NCI-H82 (cell line): ENCODE data around the gene SAMD4A.

ENCODE experiments used
- DNase-seq: peaks from one replicate; lab custom pipeline; 2025; lab: John Stamatoyannopoulos, UW

Gene SAMD4A, protein sequence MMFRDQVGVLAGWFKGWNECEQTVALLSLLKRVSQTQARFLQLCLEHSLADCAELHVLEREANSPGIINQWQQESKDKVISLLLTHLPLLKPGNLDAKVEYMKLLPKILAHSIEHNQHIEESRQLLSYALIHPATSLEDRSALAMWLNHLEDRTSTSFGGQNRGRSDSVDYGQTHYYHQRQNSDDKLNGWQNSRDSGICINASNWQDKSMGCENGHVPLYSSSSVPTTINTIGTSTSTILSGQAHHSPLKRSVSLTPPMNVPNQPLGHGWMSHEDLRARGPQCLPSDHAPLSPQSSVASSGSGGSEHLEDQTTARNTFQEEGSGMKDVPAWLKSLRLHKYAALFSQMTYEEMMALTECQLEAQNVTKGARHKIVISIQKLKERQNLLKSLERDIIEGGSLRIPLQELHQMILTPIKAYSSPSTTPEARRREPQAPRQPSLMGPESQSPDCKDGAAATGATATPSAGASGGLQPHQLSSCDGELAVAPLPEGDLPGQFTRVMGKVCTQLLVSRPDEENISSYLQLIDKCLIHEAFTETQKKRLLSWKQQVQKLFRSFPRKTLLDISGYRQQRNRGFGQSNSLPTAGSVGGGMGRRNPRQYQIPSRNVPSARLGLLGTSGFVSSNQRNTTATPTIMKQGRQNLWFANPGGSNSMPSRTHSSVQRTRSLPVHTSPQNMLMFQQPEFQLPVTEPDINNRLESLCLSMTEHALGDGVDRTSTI

DNA sequence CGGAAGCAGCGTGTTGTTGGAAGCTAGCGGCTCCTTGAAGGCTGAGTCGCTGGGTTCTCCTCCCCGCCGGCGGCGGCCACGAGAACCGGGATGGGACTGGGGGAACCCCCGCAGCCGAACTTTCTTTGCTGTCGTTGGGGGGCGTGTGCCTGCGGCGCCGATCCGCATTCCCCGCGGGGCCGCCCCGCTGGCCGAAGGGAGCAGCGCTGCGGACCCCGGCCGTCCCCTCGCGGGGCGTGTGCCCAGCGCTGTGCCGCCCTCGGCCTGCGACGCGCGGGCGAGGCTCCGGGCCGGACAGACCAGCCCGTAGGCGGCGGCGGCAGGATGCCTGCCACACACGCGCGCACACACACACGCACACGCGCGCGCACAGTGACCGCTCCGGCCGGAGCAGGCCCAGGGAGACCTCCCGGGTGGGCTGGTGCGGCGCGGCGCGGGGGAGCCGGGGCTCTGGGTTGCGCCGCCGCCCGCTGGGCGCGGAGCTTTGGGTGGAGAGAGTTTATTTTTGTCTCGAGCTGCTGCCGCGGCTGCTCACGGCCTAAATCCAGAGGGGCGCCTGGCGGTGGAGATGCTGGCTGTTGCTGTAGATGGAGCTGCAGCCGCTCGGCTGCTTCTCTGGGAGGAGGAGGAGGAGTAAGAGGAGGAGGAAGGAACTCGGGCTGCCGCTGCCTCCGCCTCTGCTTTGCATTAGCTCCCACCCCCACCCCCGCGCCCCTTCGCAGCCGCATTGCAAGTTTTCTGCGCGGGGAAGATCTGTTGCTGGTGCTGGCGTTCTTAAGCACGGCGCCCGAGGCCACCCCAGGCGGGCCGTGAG, at the start of gene SAMD4A:
SAMD4A (plus strand) TSS at position 719 of the 814 bp plus-strand sequence. CDS start 789 bp downstream, outside the sequence.
- DNase-seq, result peak; percentile 53

DNA sequence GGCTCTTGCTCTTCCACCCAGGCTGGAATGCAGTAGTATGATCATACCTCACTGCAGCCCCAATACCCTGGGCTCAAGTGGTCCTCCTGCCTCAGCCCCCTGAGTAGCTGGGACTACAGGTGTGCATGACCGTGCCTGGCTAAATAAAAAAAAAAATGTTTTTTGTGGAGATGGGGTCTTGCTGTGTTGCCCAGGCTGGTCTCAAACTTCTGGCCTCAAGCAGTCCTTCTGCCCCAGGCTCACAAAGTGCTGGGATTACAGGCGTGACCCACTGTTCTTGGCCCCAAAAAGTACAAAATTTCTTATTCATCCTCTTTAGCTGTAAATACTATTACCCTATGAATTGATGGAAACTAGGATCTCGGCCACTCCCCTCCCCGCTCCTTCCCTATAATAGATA, 42.5 kb upstream of the SAMD4A start:
- DNase-seq, result no peak

DNA sequence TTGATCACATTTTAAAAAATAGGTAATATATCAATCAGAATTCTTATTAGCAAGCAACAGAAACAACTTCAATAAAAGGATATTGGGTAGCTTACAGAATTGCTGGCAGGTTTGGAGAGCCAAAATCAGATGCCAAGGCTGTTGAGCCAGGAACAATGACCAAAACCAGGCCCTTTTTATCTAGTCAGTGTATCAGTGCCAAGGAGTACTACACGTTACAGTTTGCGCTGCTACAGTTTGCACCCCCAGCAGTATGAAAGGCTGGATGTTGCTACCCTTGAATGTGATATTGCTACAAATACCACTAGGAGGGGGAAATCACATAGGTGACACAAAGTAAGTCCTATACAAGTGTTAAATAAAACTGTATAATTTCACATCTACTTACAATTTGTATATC, 38.0 kb upstream of the SAMD4A start:
- DNase-seq, result no peak

DNA sequence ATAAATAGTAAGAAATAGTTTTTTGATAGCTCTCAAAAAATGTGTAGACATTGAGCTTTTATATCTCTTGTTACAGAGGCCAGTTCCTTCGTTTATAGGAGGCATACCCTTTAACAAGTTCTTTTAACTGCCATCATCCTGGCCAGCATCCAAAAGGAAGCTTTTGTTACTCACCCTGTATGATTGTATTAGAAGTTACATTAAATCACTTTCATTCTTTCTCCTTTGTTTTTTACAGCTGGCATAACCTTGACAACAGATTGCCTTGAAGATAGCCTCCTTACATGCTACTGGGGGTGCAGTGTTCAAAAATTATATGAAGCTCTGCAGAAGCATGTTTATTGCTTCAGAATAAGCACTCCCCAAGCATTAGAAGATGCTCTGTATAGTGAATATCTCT, 37.1 kb upstream of the SAMD4A start:
- DNase-seq, result no peak

DNA sequence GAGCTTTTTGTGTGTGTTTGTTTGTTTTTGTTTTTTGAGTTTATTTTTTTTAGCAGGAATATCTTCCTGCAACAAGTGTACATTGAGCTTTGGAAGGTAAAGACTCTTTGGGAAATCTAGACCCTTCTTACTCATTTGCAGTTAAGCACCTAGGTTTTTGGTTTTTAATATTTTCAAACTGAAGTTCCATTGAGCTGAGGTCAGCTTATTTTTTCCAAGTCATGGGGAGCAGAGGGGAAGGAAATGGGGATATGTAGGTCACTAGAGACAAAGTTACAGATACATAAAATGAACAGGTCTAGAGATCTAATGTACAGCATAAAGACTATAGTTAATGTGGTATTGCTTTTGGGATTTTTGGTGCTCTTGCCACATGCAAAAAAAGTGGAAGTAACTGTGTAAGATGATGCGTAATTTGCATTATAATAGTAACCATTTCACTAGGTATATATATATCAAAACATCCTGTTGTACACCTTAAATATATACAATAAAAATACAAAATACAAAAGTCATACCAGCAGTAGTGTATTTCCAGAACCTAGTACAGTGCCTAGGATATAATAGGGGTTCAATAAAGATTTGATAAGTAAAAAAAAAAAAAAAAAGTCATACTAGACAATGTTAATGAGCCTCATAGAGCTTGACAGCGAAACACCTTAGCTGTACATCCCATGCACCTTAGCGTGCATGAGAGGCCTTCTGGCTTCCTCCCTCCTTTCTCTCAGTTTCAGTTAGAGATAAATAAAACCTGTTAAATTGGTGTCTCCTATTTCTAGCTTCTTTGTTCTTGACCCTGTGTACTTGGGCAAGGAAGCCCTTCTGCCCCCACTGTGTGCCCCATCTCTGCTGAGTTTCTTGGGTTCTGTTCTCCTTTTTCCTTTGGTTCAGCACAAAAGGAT, 34.6 kb upstream of the SAMD4A start:
- no peak for DNase-seq

DNA sequence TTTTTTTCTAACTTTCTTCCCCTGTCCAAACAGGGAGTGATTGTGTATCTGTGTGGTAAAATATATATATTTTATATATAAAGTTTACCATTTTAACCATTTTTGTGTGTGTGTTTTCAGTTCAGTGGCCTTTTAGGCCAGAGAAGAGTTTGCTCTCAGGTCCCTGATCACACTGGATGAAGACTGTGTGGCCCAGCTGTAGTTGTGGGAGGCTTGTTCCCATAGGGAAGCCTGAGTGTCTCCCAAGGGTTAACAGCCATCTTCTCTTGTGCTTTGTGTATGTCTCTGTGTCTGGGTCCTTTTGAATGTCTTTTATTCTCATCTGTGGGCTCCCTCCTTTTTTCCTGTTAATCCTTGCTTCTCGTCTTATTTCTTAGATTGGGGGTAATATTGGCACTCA, 33.8 kb upstream of the SAMD4A start:
- DNase-seq, result no peak

DNA sequence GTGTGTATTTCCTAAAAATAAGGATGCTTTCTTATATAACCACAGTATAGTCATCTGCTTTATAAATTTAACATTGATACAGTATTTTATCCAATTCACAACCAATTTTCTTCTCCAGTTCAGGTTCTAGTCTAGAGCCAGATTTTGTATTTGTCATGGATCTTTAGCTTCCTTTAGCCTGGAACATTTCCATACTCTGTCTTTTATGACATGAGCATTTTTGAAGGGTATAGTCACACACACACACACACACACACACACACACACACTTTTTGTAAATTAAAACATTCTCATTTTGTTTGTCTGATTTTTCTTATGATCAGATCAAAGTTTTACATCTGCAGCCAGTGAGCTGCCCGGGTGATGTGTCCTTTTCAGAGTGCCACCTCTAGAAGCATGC, 31.8 kb upstream of the SAMD4A start:
- DNase-seq, result no peak

DNA sequence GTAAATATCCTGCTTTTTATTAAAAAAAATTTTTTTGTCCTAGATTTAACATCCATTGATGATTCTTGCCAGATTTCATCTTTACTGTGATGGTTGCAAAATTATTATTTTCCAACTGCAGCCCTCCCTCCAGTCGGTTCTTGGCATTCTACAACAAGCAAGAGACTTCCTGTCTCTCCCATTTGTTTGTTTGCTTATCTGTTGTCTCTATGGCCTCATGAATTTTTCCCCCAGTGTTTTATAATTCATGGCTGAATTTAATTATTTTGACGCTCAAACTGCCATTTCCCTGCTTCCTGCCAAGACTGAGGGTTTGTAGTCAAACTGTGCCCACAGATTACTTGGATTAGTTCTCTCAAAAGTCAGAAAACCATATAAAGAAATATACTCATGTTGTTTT, 31.3 kb upstream of the SAMD4A start:
- no peak for DNase-seq

DNA sequence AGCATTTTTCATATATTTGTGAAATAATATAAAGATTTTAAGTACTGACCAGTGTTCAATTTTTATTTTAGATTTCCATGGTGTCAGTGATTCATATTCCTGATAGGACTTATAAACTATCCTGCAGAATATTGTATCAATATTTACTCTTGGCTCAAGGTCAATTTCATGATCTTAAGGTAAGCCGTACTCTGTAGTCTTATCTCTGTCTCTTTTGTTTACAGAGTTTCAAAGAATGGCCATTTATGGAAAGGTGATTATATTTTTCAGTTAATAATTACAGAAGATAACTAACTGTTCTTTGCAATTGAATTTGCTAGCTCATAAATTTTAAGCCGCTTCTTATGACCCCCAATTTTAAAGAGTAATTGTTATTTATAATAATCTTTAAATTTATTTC, 29.3 kb upstream of the SAMD4A start:
- DNase-seq, result no peak

DNA sequence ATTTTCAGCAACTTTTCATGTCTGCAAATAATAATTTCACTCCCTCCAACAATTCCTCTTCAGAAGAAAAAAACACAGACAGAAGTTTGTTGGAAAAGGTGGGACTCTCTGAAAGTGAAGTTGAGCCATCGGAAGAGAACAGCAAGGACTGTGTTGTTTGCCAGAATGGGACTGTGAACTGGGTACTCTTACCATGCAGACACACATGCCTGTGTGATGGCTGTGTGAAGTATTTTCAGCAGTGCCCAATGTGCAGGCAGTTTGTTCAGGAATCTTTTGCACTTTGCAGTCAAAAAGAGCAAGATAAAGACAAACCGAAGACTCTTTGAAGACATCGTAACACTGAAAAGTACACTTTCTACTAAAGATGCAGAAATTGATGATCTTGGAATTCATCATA, 28.9 kb upstream of the SAMD4A start:
- no peak for DNase-seq

DNA sequence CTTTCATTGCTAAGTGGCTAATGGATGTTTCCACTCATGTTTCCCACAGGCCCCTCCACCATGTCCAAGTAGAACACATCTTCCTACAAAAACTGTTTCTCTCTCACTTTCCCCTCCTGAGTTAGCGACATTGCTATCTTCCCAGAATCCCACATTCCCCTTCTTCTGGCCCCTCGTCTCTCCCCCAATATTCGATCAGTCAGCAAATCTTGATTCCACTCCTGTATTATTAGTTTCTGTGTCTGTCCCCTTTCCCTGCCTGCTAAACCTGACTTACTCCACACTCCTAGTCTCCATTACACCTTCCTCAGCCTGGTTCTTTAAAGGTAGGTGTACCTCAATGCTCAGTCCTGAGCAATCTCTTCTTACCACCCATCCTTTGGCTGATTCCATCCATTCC, 19.3 kb upstream of the SAMD4A start:
- DNase-seq, result no peak

DNA sequence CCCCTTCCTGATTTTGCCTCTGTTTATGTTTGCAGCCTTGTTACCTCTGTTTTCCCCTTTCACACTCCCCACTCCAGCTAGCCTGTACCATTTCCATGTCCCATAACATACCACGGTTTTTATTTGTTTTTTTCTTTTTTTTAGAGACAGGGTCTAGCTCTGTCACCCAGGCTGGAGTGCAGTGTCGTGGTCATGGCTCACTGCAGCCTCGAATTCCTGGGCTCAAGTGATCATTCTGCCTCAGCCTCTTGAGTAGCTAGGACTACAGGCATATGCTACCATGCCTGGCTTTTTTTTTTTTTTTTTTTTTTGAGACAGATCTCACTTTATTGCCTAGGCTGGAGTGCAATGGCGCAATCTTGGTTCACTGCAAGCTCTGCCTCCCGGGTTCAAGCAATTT, 18.4 kb upstream of the SAMD4A start:
- DNase-seq, result no peak

DNA sequence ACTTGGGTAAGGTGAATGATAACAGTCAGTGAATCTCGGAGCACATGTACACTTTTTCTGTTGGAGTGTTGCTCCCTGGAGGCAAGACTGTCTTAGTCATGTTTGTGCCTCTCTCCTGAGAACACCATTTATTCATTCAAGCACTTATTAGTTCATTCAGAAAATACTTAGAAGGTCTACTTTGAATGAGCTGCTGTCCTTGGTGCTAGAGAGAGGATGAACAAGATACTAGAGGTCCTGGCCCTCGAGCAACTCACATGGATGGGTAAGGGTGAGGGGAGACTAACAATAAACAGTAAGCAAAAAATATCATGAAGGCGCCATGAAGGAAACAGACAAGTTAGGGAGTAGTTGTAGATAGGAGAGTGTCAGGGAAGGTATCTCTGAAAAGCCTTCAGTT, 17.1 kb upstream of the SAMD4A start:
- no peak for DNase-seq

DNA sequence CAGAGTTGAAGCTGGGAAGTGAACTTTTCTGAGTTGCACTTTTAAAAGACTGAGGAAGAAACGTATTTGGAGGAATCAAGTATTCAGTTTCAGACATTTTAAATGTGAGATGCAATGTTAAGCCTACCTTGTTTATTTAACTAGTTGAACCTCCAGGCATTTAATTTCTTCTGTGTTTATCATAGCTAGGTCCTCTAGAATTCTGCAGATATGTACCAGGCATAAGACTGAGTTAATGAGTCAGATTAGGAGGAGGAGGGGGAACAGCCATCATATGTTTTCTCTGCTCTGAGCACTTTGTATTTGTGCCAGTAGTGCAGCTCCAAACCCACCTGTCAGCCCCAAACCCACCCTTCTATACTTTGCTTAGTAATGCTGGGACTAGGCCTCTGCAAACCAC, 16.4 kb upstream of the SAMD4A start:
- no peak for DNase-seq

DNA sequence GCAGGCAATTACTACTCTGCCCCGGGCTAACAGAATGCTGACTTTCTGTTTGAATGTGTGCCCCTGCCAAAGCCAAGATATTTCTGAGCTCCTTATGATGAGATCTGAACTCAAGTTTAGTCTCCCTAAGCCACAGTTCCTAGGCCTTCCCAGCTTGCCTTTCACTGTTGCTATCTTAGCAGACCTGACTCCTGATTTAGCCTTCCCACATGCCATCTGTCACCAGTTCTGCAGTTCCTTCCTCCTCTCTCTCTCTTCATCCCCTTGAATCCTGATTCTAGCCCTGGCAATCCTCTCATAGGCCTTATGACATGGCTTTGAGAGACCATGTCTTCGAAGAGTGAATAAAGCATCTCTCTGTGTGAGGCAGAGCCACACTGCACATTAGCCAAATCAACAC, 12.5 kb upstream of the SAMD4A start:
- peak; percentile 81 for DNase-seq

DNA sequence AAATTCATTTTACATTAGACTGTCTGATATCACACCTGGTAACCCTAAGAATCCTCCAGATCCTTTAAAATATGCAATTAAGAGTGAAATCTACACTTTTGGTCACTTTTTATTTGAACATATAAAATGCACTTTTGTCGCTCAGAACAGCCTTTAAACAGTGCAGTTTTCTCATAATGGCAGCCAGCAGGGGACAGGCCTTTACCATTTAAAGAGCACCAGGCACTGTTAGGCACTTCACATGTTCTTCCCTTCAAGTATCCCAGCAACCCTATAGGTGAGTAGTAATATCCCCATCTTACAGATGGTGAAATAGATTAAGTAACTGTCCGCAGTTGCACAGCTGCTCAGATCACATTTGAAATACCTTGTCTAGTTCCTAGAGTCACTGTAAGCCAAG, 11.3 kb upstream of the SAMD4A start:
- DNase-seq, result no peak

DNA sequence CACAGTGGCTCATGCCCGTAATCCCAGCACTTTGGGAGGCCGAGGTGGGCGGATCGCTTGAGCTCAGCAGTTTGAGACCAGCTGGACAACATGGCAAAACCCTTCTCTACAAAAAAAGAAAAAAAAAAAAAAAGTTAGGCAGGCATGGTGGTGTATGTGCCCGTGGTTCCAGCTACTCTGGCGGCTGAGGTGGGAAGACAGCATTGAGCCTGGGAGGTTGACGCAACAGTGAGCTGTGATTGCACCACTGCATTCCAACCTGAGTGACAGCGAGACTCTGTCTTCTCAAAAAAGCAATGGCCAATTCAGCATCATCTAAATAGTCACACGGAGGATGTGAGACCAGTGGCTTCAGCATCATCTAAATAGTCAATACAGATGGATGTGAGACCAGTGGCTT, 10.4 kb upstream of the SAMD4A start:
- DNase-seq, result no peak

DNA sequence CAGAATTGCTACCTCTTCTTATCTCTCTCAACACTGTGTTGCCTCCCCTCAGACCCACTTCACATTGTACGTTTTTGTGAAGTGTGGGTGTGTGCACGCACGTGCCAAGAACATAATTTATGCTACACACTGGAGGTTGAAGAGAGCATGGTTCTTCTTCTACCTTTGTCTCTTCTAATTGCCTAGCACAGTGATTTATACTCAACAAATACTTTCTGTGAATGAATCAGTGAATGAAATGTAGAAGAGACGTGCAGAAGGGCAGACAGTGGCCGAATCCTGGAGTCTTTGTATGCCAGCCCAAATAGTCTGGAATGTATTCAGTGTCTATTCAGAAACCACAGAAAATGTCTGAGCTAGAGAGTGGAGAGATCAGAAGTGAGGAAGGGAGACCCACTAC, 4.6 kb upstream of the SAMD4A start:
- no peak for DNase-seq

DNA sequence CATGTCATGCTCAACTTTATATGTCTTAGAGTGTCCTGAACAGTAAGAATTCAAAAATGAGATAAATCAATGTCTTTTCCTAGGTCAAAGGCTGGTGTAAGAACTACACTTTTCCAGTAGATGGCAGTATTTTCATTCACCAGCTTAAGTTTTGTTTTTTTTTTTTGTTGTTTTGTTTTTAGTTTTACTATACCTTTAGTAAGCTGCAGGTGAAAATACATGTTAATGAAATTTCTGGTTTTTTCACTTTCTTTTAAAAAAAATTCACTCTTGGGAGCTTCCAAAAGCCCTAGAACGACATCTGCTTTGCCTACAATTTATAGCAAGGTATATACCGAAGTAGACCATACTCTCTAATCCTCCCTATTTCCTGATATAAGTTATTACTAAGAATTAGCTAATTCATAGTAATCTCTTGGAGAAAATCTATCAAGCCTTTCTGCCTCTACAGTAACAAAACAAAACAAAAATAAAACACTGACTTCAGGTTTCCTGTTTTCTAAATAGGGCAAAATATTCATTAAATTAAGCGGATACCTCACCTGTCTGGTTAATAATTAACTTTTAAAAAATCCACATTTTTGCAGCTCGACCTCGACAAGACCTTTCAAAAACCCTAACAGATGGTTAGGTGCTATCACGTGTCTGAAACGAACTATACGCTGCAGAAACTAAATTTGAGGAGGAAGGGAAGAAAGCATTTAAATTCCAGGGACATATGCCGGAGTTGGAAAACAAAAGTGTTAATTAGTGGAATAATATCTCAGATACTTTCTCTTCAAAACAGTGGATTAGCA, 2.7 kb upstream of the SAMD4A start:
- DNase-seq, result peak; percentile 15

DNA sequence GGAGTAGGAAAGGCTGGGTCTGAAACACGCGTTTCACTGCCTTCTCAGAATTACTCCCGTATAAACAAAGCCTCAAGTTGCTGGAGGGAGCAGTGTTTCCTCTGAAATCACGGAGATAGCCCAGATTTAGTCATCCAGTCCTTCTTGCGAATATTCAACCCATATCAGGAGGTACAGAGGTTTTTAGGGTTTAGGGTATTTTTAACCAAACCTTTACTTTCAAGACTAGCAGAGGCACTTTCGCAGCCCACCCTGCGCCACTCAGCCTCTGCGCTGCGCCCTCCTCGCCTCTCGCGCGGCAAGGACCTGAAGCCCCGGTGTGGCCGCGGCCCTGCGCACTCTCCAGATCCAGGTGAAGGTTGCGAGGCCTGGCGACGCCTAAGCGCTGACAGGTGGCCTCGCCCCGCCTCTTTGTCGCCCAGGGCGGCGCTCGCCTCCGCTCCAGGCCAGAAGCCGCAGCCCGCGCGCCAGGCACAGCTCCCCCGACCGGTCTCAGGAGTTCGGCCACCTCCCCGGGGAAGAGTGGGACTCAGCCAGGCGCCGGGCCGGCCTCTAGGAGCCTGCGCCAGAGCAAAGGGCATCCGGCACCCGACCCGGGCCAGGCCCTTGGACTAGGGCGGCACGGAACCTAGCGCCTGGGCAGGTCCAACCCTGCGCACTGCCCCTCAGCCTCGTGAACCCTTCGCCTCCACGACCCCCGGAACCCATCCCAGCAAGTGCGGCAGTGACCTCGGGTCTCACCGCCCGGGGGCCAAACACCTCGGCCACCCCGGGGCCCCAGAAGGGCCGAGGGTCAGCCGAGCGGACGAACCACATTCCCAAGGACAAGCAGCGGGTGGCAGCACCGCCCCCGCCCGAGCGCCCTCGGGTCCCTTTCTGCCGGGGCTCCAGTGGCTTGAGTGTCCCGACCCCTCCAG, 1.8 kb upstream of the SAMD4A start:
- DNase-seq, result peak; percentile 59
